Eye (tissue), 1 donor: ENCODE results near the gene LRRC8B.
"Not testable (repeated sequence)": the region's sequence is repeated elsewhere in the genome, so short reads cannot be mapped to it uniquely, and the experiment has no call there.

Experiments used
- DNase-seq: peaks from one replicate; pipeline ENCODE4 v3.0.0-alpha.2; 2015

Gene LRRC8B

DNA sequence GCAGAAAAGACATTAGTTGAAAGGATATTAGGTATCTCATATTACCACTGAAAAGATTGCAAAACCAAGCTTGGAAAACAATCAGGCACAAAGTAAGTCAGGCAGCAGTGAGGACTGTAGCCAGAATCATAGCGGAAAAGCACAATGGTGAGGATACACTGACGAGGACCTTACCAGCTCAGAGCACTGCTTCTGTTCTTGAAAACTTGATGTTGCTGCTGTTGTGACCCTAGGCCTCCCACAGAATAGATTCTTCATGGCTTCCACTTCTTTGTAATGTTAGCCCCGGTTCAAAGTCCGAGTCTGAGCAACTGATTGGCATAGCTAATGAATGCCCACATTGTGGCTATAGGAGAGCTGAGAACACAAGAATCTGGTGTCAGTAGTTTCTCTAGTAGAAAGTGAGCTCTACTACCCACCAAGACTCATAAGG, 63.1 kb downstream of the LRRC8B start:
- DNase-seq, result no peak

DNA sequence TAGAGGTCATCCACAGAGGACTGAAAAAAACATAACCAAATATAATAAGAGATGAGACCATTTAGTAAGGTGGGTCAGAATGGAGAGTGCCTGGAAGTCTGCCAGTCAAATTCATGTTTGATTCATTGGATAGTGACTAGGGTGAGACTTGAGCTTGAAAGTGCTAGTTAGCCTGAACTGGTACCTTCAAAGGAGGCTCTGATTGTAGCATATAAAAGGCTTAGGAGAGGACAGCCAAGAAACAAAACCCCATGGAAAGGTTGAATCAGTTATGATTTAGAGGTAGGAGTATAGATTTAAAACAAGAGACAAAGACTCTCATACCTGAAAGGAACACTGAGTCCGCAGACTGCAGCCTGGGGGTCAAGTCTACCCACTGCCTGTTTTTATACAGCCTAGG, 63.9 kb downstream of the LRRC8B start:
- DNase-seq, result no peak

DNA sequence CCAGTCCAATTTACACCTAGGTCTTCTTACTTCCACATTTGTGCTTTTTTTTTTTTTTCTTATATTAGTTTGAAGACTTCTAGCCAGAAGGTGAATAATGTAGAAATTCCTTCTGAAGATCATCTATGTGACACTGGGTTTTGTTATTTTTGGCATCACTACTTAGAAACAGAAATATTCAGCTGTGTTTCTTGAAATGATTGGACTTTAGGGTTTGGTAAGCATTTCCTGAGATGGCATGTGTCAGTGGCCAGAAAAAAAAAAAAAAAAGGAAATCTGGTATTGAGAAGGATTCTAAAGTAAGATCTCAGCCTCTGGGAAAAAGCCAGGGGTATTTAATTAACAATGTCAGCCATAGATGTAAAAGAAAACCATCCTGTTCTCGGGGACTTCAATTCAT, 64.9 kb downstream of the LRRC8B start:
- DNase-seq, result no peak

DNA sequence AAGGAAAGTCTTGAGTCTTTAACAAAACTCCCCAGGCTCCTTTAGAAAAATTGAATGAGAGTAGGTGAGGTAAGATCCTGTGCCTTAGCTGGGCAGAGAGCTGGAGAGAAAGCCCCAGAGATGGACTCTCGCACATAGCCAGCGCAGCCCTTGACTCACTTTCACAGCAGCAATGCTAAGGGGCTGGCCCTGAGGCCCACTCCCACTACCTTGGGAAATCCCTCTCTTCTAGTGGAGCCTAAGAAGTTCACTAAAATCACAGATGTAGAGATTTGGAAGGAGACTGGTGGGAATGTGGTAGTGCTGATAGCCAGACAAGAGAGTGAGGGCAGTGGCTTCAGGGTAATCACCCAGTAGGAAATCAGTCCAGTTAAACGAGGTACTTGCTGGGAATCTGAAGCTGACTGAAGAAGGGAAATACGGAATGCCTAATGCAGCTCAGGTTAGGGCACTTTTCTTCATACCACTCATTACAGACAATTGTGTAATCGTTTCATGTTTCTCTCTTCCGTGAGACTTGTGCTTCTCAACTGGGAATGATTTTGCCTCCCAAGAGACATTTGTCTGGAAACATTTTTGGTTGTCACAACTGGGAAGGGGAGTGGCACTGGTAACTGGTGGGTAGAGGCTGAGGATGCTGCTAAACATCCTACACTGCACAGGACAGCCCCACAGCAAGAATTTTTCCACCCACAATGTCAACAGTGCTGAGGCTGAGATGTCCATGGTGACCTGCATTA, 65.9 kb downstream of the LRRC8B start:
- DNase-seq, result no peak

DNA sequence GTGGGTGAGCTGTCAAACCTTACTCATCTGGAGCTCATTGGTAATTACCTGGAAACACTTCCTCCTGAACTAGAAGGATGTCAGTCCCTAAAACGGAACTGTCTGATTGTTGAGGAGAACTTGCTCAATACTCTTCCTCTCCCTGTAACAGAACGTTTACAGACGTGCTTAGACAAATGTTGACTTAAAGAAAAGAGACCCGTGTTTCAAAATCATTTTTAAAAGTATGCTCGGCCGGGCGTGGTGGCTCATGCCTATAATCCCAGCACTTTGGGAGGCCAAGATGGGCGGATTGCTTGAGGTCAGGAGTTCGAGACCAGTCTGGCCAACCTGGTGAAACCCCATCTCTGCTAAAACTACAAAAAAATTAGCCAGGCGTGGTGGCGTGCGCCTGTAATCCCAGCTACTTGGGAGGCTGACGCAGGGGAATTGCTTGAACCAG, 68.3 kb downstream of the LRRC8B start:
- not testable (repeated sequence) for DNase-seq

DNA sequence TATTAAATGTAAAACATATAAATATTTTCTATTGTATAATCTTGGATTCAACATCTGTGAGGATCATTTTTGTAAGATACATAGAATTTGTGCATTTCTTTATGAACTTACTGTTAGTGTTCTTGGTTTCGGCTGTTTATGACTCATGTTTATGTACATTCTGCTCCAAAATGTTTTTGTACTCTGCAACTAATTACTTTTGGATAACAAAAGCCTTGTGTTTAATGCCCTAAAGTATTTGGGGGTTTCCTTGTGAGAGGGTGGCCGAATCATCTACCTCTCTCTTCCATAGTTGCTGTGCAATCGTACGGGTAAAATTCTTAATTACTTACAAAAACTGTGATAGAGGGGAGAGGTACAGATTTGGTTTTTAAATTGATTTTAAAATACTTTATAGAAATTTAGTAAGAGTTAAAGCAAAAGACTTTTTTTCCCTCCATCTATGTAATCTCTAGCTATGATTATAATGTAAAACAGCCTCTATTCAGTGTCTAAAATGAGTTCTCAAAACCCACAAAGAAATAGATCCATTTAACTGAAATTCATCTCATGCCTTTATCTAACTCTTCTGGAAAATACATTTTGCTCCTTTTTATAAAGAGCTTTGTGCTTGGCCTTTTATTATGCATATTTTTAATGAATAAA, 69.6 kb downstream of the LRRC8B start:
- no peak for DNase-seq

DNA sequence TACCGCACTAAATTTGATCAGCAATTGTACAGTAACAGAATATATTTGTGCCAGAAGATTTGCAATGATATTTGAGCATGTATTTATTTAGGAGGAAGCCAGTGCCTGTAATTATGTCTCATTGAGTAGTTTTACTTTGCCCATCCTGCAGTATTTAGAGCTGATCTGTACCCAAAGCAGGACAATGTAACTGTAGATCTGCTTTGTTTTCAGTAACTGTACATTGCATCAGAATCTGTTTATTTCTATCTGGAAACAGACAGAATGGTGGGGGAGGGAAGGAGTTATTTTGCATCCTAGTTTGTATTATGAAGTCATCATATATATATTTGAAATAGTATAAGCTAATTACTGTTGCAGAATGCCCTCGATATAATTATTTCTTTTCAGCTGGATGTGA, 72.1 kb downstream of the LRRC8B start:
- DNase-seq, result no peak

DNA sequence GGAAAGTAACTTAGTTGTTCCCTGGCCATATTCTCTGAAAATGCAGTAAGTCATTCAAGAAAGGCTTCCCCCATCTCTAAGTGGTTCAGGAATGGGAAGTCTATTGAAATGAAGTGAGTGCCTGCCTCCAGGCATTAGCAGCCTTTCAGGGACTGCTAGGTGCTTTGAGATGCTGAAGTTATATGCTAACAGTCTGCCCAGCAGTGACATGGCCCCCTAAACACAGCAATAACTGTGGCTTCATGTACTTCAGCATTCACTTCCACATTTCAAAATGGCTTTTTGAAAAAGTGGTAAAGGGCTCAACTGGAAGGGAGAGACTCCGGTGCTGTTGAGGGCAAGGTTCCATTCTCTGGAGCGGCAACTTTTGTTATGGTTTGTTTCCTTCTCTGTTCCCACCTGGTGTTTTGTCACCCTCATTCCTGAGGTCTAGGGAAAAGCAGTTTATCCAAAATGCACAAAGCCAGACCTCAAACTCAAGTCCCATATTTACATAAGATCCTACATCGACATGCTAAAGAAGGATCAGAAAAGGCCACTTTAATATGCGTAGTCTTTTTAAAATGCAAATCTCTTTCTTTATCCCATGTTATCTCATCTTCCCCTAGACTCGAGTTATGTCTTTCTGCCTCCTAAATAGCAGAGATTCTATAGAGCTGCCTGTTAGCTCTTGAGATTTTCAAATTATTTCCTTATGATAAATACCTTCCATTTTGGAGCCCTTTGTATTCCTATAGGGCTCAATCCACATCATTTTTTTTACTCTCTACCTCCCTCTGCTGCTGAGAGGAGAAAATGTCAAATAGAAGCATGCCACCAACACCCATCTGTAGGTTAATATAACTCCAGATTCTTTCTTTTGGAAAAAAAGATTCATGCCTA, 74.1 kb downstream of the LRRC8B start:
- DNase-seq, result peak; percentile 81

DNA sequence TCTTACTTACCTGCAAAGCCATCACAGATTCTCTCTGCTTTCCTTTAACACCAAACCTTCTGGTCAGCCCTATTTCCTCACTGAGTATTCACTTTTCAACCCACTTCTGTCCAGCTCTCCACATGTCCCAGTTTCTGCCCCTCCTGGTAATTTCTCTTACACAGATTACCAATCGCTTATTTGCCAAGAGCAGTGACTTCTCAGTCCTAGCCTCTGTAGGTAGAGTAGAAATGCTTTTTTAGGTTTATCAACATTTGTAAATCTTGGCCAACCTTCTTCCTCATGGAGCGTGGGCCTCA, 74.7 kb downstream of the LRRC8B start:
- no peak for DNase-seq

DNA sequence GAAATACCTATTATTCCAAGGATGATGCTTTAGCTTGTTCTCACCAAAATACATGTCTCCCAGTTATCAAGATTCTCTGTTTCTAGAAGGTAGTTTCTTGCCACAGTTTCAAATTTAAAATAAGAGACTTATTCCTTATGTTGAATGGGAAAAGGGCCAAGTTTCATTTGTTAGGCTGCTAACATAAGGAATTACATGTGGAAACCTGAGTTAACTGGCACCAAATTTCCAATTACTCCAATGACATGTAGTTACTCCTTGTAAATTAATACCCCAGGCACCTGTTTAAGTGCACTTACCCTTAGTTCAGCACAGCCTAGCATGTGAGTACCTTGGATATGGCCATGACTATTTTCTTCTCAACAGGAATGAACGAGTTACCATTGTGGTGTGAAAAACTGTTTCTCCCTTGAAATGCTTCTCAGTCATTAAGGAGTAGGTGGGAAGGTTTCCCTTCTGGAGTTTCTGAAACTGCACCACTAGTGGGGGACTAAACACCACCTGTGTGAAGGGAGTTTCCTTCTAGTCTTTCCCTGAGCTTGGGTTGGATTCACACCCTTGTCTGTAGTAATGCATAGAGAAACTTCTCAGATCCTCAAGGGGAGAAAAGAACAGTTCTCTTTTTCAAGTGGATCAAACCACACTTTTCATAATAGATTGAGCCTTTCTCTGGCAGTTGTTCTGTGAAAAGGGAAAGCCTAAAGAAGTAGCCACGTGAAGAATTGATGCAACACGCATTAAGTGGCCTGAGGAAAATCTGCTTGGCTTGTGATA, 76.0 kb downstream of the LRRC8B start:
- no peak for DNase-seq

DNA sequence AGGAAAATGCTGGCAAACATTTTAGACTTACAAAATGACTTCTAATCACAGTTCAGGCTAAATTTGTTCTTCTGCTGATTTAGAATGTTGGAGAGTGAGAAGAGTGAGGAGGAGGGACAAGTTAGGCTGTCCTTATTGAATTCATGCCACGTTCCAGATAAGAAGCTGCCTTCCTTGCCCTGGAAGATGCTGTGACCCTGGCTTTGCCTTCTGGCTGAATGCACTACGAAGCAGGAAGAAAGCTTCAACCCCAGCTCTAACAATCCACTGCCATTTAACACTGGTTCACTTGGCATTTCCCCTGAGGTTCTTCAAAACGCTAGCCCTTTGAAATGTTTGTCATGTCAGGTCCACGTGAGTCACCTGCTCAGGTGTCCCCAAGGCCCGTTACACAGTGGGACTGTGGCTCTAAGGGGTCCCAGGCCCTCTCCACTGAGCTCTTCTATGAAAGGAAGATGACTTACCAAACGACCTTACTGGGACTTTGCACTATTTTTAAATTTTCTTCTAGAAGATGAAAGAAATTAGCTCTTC, 78.3 kb downstream of the LRRC8B start:
- DNase-seq, result no peak

DNA sequence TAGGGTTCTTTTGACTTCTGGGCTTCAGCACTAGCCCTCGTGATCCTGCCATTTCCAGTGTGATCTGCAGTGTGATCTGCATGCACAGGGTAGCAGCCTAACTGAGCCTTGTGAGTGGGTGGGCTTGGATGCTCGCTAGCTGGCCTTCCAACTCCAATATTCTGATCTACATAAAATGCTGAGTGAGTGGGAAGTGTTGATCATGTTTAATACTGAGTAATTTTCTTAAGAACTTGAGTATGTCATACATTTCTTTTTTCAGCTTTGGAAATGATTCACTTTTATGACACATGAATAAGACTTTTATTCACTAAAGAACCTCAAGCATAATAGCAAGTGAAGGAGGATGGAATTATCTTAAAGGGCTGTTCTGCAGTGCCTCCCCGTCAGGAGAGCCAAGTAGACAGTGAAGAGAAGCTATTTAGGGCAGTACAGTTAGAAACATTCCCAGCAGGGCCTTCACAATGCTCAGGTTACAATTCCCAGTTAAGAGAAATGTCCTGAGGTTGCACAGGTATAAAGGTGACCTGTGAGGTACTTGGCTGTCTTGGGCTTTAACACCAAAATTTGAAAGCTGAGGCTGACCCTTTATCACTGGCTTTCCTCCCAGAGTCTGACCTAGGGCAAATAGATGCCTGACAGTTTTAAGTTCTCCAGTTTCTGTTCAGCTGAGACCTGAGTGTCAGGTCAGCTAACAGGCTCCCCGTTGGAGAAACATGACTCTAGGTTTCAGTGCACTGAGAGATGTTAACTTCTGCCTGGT, 79.2 kb downstream of the LRRC8B start:
- no peak for DNase-seq

DNA sequence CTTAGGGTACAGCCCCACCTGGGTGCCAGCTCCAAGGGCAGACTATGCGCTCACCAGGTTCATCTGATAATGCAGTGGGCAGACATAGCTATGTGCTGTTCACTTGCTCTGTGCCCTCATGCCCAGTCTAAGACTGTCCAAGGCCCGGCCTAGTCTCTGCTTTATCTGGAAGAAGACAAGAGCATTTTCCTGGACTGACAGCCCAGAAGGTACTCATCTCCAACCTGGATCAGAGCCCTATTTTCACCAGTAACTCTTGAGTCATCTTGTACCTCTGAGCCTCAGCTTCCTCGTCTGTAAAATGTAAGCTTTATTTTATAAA, 79.7 kb downstream of the LRRC8B start:
- DNase-seq, result no peak

DNA sequence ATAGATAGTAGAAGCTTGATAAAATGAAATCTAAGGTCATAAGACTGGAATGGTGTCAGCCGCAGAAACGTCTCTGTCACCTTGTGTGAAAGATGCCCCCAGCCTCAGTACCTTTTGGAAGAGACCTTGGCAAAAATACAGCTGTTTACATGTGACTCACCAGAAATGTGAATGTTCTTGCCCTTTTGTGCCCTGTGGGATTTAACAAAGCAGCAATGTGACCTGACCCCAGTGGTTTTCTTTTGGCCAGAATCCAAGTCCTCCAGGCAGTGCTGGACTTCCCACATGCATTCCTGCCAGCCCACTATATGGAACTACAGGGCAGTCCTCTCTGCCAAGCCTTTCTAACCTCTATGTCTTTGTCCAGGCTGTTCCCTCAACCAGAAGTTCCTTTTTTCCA, 81.1 kb downstream of the LRRC8B start:
- no peak for DNase-seq

DNA sequence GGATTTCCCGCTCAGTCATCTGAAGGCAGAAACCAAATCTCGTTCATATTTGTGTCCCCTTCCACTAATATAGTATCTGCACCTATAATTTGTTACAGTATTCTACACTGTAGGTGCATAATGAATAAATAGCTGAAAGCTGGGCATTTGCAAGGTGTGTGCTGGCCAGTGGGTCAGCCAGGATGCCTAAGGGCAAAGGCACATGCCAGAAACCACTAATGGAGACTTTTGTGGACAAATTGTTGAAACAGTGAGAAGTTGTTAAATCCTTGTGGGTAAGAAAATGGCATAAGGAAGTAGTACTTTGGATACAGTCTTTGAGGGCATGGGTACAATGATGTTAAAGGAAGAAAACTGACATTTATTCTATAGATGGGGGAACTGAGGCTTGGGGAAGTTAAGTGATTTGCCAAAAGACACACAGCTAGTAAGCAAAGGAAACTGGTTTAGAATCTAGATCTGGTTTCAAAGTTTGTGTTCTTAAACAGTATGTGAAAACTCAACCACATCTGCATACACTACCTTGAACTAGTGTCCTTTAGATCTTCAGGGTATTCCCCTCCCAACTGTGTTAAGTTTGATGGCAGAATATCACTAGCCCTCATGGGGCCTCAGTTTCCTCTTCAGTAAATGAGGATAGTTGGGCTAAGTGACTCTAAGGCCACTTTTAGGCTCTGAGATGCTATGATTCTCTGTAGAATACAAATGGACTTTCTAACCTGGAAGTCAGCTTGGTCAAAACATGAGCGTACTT, 81.8 kb downstream of the LRRC8B start:
- DNase-seq, result no peak

DNA sequence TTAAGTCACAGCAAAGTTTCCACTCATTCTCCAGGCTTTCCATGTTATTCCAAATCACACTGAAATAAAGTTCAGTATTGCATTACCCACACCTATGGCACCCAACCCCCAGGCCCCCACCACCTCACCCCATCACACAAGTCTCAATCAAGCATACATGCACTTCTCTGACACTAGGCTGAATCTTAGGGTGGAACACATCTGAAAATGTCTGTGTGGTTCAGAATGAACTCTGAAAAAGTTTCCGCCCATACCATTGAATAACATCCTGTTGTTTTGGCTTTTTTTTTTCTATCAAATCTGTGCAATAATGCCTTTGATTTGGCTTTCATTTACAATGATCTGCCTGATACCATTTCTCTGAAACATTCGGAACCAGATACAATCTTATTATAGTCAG, 82.5 kb downstream of the LRRC8B start:
- no peak for DNase-seq

DNA sequence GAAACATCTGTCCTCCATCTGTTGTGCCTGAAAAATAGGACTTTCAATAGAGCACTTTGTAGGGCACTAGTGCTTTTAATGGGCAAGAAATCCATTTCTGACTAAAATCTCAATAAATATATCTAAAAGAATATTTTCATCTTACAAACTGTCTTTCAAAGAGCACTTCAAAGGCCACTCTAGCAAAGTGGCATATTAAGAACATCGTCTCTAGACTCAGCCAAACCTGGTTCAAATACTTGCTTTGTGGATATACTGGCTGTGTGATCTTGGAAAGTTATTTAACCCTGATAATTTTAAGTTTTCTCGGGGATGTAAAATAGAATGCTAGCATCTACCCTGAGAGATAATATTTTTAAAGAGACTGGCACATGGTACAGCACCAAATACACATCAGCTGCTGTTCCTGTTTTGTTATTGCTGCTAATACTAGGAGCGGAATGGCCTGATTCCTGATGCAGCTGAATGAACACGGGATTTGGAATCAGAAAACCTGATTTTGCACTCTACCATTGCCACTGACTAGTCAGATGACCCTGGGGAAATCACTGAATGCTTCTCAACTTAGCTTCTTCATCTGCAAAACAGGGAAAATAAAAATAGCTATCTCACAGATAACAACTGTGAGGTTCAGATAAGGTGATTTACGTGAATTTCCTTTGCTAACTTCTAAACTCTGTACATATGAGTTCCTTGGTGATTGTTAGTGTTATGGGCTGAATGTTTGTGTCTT, 83.1 kb downstream of the LRRC8B start:
- DNase-seq, result peak; percentile 25

DNA sequence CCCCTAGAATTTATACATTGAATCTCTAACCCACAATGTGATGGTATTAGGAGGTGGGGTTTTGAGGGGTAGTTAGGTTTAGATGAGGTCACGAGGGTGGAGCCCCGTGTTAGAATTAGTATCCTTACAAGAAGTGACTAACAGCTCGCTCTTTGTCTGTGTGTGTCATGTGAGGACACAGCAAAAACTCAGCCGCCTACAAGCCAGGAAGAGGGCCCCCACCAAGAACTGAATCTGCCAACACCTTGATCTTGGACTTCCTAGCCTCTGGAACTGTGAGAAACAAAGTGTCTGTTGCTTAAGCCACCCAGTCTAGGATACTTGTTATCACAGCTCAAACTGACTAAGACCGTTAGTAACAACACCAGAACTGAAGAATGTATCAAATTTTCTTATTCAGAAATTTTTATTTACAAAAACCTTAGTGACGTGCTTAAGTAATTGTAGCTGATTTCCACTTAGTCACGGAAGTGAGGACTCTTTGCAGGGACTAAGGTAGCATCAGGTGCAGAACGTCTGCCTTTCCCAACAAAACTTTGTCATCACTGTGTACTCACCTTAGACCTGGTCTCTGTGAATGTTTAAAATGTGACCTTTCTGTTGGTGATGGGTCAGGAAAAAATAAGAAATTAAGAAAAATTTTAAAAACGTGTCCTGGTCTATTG, 83.8 kb downstream of the LRRC8B start:
- DNase-seq, result no peak

DNA sequence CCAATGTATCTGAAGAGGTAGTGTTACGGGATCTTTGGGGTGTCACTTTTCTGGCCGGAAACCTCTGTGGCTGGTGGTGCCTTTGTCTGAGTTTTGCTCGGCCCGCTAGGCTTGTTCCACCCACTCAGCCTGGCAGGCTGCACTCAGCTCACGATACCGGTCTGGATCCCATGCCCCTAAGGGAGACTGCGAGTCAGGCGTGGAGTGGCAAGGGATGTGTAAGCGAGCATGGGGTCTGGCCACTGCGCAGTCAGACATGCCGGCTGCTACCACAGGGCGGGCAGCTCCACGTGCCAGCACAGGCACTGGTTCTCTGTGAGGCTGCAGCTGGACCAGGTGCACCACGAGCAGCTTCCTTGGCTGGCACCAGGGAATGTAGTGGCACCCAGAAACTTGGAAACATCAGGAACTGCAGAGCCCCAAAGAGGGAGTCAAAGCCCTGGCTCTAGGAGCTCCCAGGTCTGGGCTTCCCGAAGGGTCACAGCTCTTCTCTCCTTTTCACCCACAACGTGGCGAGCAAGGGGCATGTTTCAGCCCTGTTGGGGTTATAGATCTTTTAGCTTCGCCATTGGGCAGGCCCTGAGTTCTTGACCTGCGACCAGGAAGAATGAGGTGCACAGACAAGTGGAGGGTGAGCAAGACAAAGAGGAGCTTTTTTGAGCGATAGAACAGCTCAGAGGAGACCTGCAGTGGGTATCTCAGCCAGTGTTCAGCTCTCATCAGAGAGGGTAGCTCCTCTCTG, 84.5 kb downstream of the LRRC8B start:
- no peak for DNase-seq
